ENCODE data around the gene ANAPC2. TPM values are rescaled to one million over a fixed set of nuclear protein-coding genes. Genes with fewer than 3 reads are reported as not detected.

The ANAPC2 gene
- total RNA-seq, 2 experiments from 2014 or later = 34.8 to 90.4 TPM

DNA sequence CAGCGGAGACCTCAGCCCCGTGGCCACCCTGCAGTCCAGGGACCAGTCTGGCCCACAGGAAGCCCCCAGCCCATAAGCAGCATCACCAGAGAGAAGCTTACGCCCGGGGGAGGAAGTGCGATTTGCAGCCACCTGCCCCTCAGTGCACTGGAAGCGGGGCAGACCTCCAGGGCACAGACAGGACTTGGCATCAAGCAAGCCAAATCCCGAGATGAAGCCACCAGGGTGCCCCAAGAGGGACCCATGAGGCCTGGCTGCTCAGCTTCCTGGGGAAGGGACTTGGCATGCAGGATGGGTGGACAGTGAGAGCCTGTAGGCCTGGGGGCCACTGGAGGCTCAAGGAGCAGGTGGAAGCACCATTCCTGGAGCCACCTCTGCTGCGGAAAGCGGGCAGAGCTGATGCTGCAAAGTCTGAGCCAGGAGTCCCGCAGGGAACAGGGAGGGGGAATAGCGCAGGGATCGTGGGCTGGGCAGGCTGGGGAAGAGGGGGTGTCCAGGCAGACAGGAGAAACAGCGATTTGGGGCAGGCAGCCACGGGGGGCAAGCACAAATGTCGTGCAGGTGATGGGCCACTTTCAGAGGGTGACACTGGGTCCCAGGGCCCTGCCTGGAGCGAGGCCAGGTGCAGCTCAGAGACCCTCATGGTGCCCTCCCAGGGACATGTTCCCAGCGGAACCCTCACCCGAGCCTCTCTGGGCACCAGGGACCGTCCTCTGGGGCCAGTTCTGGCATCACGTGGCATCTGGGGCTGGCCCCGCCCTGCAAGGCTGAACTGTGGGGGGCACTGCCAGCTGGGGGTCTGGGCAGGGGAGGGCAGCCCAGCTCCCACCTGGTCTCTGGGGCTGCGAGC is 21.8 kb downstream of the ANAPC2 start:
- Histone ChIP-seq H3K9me3 (ENCODE audit: low read length) (no peaks in the 10 kb centered on the region), H2AFZ (ENCODE audit: low read length) (no peak overlapping the region), H3K4me1 (ENCODE audit: insufficient read depth, low read length, poor library complexity, severe bottlenecking) (peaks cover 4% of the 10 kb centered on the region), H3K27ac (ENCODE audit: low read depth, low read length, poor library complexity, severe bottlenecking) (no peak overlapping the region), H3K79me2 (ENCODE audit: insufficient read depth, low read depth, low read length) (no peaks in the 10 kb centered on the region), H4K20me1 (ENCODE audit: insufficient read depth, low read length) (no peaks in the 10 kb centered on the region), H3K9me2 (ENCODE audit: insufficient read depth, low read length) (no peaks in the 10 kb centered on the region), H3K4me3 (ENCODE audit: low read depth, low read length, poor library complexity, severe bottlenecking) (no peak overlapping the region), H3K36me3 (ENCODE audit: insufficient read depth, low read length) (no peaks in the 10 kb centered on the region), H3K4me2 (ENCODE audit: low read length) (no peak overlapping the region)
- POLR2A ChIA-PET = interaction anchor here (0.6 kb wide), 1 partner anchor 57 kb away, joined by 3 read pairs; no protein-coding TSS in a partner anchor
- CTCF ChIA-PET (ENCODE audit: unreplicated experiment) = interaction anchor here (0.6 kb wide), 2 partner anchors 28 to 37 kb away, joined by 3 to 9 read pairs; no protein-coding TSS in a partner anchor
- no peak for DNase-seq (ENCODE audit: low spot score)
- intact Hi-C loops (cut with micrococcal nuclease; ENCODE audit: unreplicated experiment) = no loop called here
- TF ChIP-seq EZH2phosphoT487 (IDR thresholded peaks at IDR 0.05; ENCODE audit: borderline replicate concordance, low read depth, low read length) (no peak), CTCF (conservative IDR thresholded peaks at IDR 0.05; ENCODE audit: low read length) (no peak)
- BruUV-seq (replicated peaks) = no TSS peak

DNA sequence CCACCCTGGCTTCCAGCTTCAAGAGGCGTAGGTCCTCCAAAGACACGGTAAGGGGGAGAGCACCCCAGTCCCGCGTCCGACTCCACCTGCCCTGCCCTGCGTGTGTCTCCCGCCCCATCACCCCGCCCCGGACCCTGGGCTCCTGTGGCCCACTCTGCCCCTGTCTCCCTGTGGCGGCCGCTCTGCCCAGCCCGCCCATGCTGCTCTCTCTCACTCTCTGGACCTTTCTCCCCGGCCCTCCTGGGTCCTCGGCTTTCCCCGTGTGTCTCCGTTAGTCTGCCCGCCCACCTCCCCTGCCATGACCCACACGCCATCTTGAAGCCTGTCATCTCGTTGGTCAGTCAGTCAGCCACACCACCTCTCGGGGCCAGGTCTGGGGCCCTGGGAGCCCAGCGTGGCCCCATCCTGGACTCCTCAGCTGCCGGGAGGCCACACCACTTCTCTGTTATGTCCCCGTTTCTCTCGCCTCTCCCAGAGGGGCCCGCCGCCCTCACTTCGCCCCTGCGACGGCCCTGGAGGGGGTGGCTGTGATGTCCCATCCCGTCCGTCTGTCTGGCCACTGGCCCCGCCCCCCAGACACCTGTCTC is 23.0 kb downstream of the ANAPC2 start:
- ChIA-PET CTCF (ENCODE audit: unreplicated experiment) (no interaction called here), POLR2A (no interaction called here)
- Histone ChIP-seq H3K4me3 (ENCODE audit: low read depth, low read length, poor library complexity, severe bottlenecking) (no peak overlapping the region), H3K9me2 (ENCODE audit: insufficient read depth, low read length) (no peaks in the 10 kb centered on the region), H3K27ac (ENCODE audit: low read depth, low read length, poor library complexity, severe bottlenecking) (no peak overlapping the region), H3K4me1 (ENCODE audit: insufficient read depth, low read length, poor library complexity, severe bottlenecking) (peaks cover 4% of the 10 kb centered on the region), H4K20me1 (ENCODE audit: insufficient read depth, low read length) (no peaks in the 10 kb centered on the region), H3K36me3 (ENCODE audit: insufficient read depth, low read length) (no peaks in the 10 kb centered on the region), H3K79me2 (ENCODE audit: insufficient read depth, low read depth, low read length) (no peaks in the 10 kb centered on the region), H3K9me3 (ENCODE audit: low read length) (no peaks in the 10 kb centered on the region), H2AFZ (ENCODE audit: low read length) (no peak overlapping the region), H3K4me2 (ENCODE audit: low read length) (no peak overlapping the region)
- intact Hi-C loops (cut with micrococcal nuclease; ENCODE audit: unreplicated experiment) = no loop called here
- no TSS peak for BruUV-seq (replicated peaks)
- no peak for TF ChIP-seq EZH2phosphoT487 (IDR thresholded peaks at IDR 0.05; ENCODE audit: borderline replicate concordance, low read depth, low read length)
- no peak for TF ChIP-seq CTCF (conservative IDR thresholded peaks at IDR 0.05; ENCODE audit: low read length)
- no peak for DNase-seq (ENCODE audit: low spot score)
